Trophoblast cell (in vitro differentiated cells and primary cell): ENCODE results near the gene HNRNPUL1.
A peak's percentile ranks its signal among the peaks of the same experiment; 100 is the strongest.

Experiments
- DNase-seq, 2 donors: peaks; one replicate each; pipeline ENCODE4 v3.0.0-alpha.2; 2016
- H2AFZ ChIP-seq: 2 replicates; pipeline ENCODE4 v1.6.1; 2013; ENCODE audit warnings: low read length, moderate library complexity, mild to moderate bottlenecking; ENCODE audit not compliant: insufficient read depth, poor library complexity
- H2AK5ac ChIP-seq: 2 replicates; pipeline ENCODE4 v1.6.1; 2013; ENCODE audit warnings: mild to moderate bottlenecking, low read length
- H2BK120ac ChIP-seq: 2 replicates; pipeline ENCODE4 v1.6.1; 2013; ENCODE audit warnings: low read length, mild to moderate bottlenecking, moderate library complexity; ENCODE audit not compliant: insufficient read depth, poor library complexity
- H2BK12ac ChIP-seq: 2 replicates; pipeline ENCODE4 v1.6.1; 2013; ENCODE audit warnings: mild to moderate bottlenecking, low read length, moderate library complexity
- H2BK5ac ChIP-seq: 2 replicates; pipeline ENCODE4 v1.6.1; 2013; ENCODE audit warnings: low read length, low read depth, moderate library complexity, mild to moderate bottlenecking; ENCODE audit not compliant: poor library complexity
- H3K14ac ChIP-seq: 2 replicates; pipeline ENCODE4 v1.6.1; 2013; ENCODE audit warnings: mild to moderate bottlenecking, low read length
- H3K18ac ChIP-seq: 2 replicates; pipeline ENCODE4 v1.6.1; 2013; ENCODE audit warnings: mild to moderate bottlenecking, low read length
- H3K23ac ChIP-seq: 2 replicates; pipeline ENCODE4 v1.6.1; 2013; ENCODE audit warnings: low read length
- H3K27ac ChIP-seq: 2 replicates; pipeline ENCODE4 v1.5.1; 2013; ENCODE audit warnings: low read depth, mild to moderate bottlenecking, inconsistent platforms, low read length, moderate library complexity
- H3K27me3 ChIP-seq: 2 replicates; pipeline ENCODE4 v1.6.1; 2013; ENCODE audit warnings: inconsistent platforms, mild to moderate bottlenecking, low read length, moderate library complexity; ENCODE audit not compliant: insufficient read depth
- H3K36me3 ChIP-seq, 2 experiments: 1 replicate in 1 of 2; 2 replicates in 1 of 2; pipeline ENCODE4 v1.6.1; 2013; ENCODE audit warnings: low read length in 2 of 2, mild to moderate bottlenecking in 2 of 2, moderate library complexity in 1 of 2; ENCODE audit not compliant: insufficient read depth in 2 of 2, control insufficient read depth in 1 of 2
- H3K4ac ChIP-seq: 2 replicates; pipeline ENCODE4 v1.6.1; 2013; ENCODE audit warnings: low read depth, mild to moderate bottlenecking, low read length, moderate library complexity
- H3K4me1 ChIP-seq, 2 experiments: 1 replicate in 1 of 2; 2 replicates in 1 of 2; pipeline ENCODE4 v1.6.1; 2013; ENCODE audit warnings: low read length in 2 of 2, mild to moderate bottlenecking in 2 of 2, moderate library complexity in 1 of 2; ENCODE audit not compliant: insufficient read depth in 2 of 2, control insufficient read depth in 1 of 2
- H3K4me2 ChIP-seq: 2 replicates; pipeline ENCODE4 v1.6.1; 2013; ENCODE audit warnings: inconsistent platforms, mild to moderate bottlenecking, low read length, moderate library complexity
- H3K4me3 ChIP-seq: 2 replicates; pipeline ENCODE4 v1.5.1; 2013; ENCODE audit warnings: mild to moderate bottlenecking, low read depth, low read length, inconsistent platforms
- H3K79me1 ChIP-seq: one replicate; pipeline ENCODE4 v1.6.1; 2013; ENCODE audit warnings: low read length
- H3K79me2 ChIP-seq: 2 replicates; pipeline ENCODE4 v1.6.1; 2013; ENCODE audit warnings: low read length, mild to moderate bottlenecking; ENCODE audit not compliant: control insufficient read depth, insufficient read depth, poor library complexity
- H3K9ac ChIP-seq: 2 replicates; pipeline ENCODE4 v1.6.1; 2013; ENCODE audit warnings: mild to moderate bottlenecking, low read length
- H3K9me3 ChIP-seq: 2 replicates; pipeline ENCODE4 v1.6.1; 2013; ENCODE audit warnings: low read depth, mild to moderate bottlenecking, control low read depth, inconsistent platforms, low read length; ENCODE audit not compliant: insufficient read depth
- H4K12ac ChIP-seq: 2 replicates; pipeline ENCODE4 v1.6.1; 2013; ENCODE audit warnings: low read depth, mild to moderate bottlenecking, low read length, moderate library complexity
- H4K8ac ChIP-seq: 2 replicates; pipeline ENCODE4 v1.6.1; 2013; ENCODE audit warnings: low read depth, mild to moderate bottlenecking, low read length, moderate library complexity
- H4K91ac ChIP-seq: one replicate; pipeline ENCODE4 v1.6.1; 2013; ENCODE audit warnings: low read depth, mild to moderate bottlenecking, low read length, moderate library complexity
- WGBS: extraction: QIAGEN DNeasy Blood & Tissue Kit; methylation state at CpG from one replicate; pipeline ENCODE4 v1.1.7; 2013; ENCODE audit warnings: missing lambda C conversion rate; ENCODE audit not compliant: insufficient read length, insufficient coverage; ENCODE audit errors: extremely low coverage; 5-methylcytosine and 5-hydroxymethylcytosine counted together

Gene HNRNPUL1

DNA sequence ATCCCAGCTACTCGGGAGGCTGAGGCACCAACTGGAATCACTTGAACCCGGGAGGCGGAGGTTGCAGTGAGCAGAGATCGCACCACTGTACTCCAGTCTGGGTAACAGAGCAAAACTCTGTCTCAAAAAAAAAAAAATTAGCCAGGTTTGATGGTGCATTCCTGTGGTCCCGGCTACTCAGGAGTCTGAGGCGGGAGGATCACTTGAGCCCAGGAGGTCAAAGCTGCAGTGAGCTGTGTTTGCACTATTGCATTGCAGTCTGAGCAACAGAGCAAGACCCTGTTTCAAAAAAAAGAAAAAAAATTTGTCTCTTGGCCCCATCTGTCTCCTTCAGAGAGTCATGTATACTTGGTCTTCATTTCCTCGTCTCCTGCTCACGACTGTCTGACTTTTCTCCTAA is 47.4 kb downstream of the HNRNPUL1 start:
- no peak overlapping the region for H3K23ac ChIP-seq
- H2BK5ac ChIP-seq = no peak overlapping the region
- no peaks in the 10 kb centered on the region for H3K9me3 ChIP-seq
- H3K27me3 ChIP-seq = no peaks in the 10 kb centered on the region
- peak overlapping the region; percentile 14 for H3K4ac ChIP-seq
- H3K4me1 ChIP-seq = peaks cover 5 to 13% of the 10 kb centered on the region in 2 experiments
- H3K4me2 ChIP-seq = peak overlapping the region; percentile 78
- no peak for DNase-seq
- no peak overlapping the region for H2BK12ac ChIP-seq
- H3K9ac ChIP-seq = no peak overlapping the region
- no peak overlapping the region for H3K14ac ChIP-seq
- no peak overlapping the region for H3K27ac ChIP-seq
- H4K12ac ChIP-seq = no peak overlapping the region
- H3K18ac ChIP-seq = no peak overlapping the region
- H3K79me2 ChIP-seq = peaks cover 4% of the 10 kb centered on the region
- peaks cover 30 to 39% of the 10 kb centered on the region in 2 experiments for H3K36me3 ChIP-seq
- H2AK5ac ChIP-seq = no peak overlapping the region
- H4K91ac ChIP-seq = no peak overlapping the region
- no peak overlapping the region for H2BK120ac ChIP-seq
- no peak overlapping the region for H4K8ac ChIP-seq
- H3K4me3 ChIP-seq = no peak overlapping the region
- no CpG with 5 or more reads among the region's 8 CpGs for WGBS
- peaks cover 8% of the 10 kb centered on the region for H3K79me1 ChIP-seq
- H2AFZ ChIP-seq = no peak overlapping the region

DNA sequence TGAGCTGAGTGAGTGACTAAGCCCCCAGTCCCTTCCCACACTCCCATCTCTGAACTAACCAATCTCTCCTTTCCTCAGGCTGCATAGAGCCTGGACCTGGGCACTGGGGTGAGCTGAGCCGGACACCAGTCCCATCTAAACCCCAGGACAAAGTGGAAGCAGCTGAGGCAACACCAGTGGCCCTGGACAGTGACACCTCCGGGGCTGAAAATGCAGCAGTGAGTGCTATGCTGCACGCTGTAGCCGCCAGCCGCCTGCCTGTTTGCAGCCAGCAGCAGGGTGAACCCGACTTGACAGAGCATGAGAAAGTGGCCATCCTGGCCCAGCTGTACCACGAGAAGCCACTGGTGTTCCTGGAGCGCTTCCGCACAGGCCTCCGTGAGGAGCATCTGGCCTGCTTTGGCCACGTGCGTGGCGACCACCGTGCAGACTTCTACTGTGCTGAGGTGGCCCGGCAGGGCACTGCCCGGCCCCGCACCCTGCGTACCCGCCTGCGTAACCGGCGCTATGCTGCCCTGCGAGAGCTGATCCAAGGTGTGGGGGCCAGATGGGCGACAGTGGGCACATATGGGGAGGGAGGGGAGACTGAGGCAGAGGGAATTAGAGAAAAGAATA is 52.2 kb downstream of the HNRNPUL1 start:
- no peak overlapping the region for H4K12ac ChIP-seq
- no peak overlapping the region for H2AK5ac ChIP-seq
- peaks cover 13% of the 10 kb centered on the region for H3K79me1 ChIP-seq
- no peak overlapping the region for H4K91ac ChIP-seq
- H3K14ac ChIP-seq = no peak overlapping the region
- WGBS = no CpG with 5 or more reads among the region's 24 CpGs
- H3K36me3 ChIP-seq = peaks cover 55 to 68% of the 10 kb centered on the region in 2 experiments
- no peaks in the 10 kb centered on the region for H3K9me3 ChIP-seq
- peak overlapping the region; percentile 37 for H3K18ac ChIP-seq
- H3K27me3 ChIP-seq = no peaks in the 10 kb centered on the region
- no peak overlapping the region for H3K4me2 ChIP-seq
- no peak overlapping the region for H3K27ac ChIP-seq
- no peak overlapping the region for H2BK12ac ChIP-seq
- H3K4me3 ChIP-seq = no peak overlapping the region
- H3K9ac ChIP-seq = no peak overlapping the region
- DNase-seq = no peak
- H3K4ac ChIP-seq = no peak overlapping the region
- no peak overlapping the region for H2AFZ ChIP-seq
- H2BK5ac ChIP-seq = no peak overlapping the region
- no peak overlapping the region for H2BK120ac ChIP-seq
- H3K79me2 ChIP-seq = peaks cover 2% of the 10 kb centered on the region
- H3K4me1 ChIP-seq = peaks cover 18 to 23% of the 10 kb centered on the region in 2 experiments
- no peak overlapping the region for H3K23ac ChIP-seq
- no peak overlapping the region for H4K8ac ChIP-seq

DNA sequence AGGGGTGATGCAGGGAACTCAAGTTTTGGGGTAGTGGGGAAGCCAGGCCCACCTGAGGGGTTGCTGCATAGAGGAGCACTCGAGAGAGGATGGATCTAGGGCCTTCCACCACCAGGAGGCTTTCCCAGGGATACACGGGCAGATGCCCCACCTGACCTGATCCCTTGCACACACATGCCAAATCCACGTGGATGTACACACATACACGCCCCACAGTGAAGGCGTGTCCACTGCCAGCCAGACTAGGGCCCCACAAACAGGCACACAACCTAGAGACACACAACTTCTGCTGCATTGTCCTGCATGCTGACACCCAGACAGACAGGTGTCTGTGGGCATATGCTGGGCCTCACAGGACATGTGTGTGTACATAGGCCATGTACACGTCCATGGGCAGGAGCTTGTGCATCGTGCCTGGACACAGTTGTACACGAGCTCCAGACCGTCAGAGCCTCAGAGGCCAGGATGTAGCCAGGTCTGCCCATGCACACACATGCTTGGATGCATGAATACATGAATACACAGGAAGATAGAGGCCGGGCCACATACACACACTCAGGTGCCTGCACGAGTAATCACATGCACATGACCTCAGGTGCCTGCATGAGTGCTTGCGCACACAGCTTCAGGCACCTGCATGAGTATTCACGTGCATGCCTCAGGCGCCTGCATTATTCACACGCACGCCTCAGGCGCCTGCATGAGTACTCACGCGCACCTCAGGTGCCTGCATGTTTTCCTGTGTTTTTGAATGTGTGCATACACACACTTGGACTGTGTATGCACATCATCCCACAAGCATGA is 54.7 kb downstream of the HNRNPUL1 start:
- Histone ChIP-seq H2AFZ (no peak overlapping the region), H3K4ac (no peak overlapping the region), H3K27me3 (no peaks in the 10 kb centered on the region), H3K18ac (no peak overlapping the region), H4K8ac (no peak overlapping the region), H3K9ac (no peak overlapping the region), H3K4me1 (peaks cover 41 to 47% of the 10 kb centered on the region in 2 experiments), H3K79me2 (peaks cover 8% of the 10 kb centered on the region), H3K36me3 (peaks cover 49 to 58% of the 10 kb centered on the region in 2 experiments), H4K12ac (no peak overlapping the region), H3K4me2 (no peak overlapping the region), H2BK5ac (no peak overlapping the region), H3K14ac (no peak overlapping the region), H3K9me3 (no peaks in the 10 kb centered on the region), H4K91ac (no peak overlapping the region), H2AK5ac (no peak overlapping the region), H3K27ac (no peak overlapping the region), H2BK120ac (no peak overlapping the region), H2BK12ac (no peak overlapping the region), H3K23ac (no peak overlapping the region), H3K79me1 (peaks cover 36% of the 10 kb centered on the region), H3K4me3 (no peak overlapping the region)
- no CpG with 5 or more reads among the region's 19 CpGs for WGBS
- DNase-seq = peak; percentile 96 to 100

DNA sequence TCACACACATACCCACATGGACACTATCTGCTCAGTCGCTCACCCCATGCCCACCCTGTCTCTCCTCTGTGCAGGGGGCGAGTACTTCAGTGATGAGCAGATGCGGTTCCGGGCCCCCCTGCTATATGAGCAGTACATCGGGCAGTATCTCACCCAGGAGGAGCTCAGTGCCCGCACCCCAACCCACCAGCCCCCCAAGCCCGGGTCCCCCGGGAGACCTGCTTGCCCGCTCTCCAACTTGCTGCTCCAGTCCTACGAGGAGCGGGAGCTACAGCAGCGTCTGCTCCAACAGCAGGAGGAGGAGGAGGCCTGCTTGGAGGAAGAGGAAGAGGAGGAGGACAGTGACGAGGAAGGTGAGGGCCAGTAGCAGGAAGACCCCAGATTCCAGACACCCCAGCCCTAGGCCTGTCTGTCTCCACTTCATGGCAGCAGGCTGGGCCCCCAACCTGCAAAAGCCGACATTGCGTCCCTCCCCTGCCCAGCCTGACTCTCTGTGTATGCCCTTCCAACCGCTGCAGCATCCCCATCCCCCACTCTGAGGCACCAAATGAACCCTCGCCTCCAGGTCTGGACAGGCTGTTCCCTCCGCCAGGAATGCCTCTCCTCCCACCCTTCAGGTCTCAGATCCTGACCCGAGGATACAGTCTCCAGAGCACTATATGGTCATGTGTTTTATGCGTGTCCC is 55.5 kb downstream of the HNRNPUL1 start:
- no CpG with 5 or more reads among the region's 20 CpGs for WGBS
- H3K14ac ChIP-seq = no peak overlapping the region
- H3K27ac ChIP-seq = peak overlapping the region; percentile 38
- H3K9ac ChIP-seq = no peak overlapping the region
- no peak overlapping the region for H2AFZ ChIP-seq
- peaks cover 12% of the 10 kb centered on the region for H3K79me2 ChIP-seq
- no peak overlapping the region for H4K8ac ChIP-seq
- H2BK120ac ChIP-seq = no peak overlapping the region
- H3K4me1 ChIP-seq = peaks cover 48 to 54% of the 10 kb centered on the region in 2 experiments
- H3K27me3 ChIP-seq = no peaks in the 10 kb centered on the region
- no peak overlapping the region for H2BK5ac ChIP-seq
- H3K4me2 ChIP-seq = no peak overlapping the region
- no peak overlapping the region for H2AK5ac ChIP-seq
- peaks cover 48 to 57% of the 10 kb centered on the region in 2 experiments for H3K36me3 ChIP-seq
- no peak overlapping the region for H3K4ac ChIP-seq
- no peak overlapping the region for H3K4me3 ChIP-seq
- peaks cover 43% of the 10 kb centered on the region for H3K79me1 ChIP-seq
- peak in 1 of 2 donors; percentile 44 for DNase-seq
- H3K23ac ChIP-seq = no peak overlapping the region
- H3K9me3 ChIP-seq = no peaks in the 10 kb centered on the region
- peak overlapping the region; percentile 29 for H2BK12ac ChIP-seq
- no peak overlapping the region for H3K18ac ChIP-seq
- H4K12ac ChIP-seq = no peak overlapping the region
- peak overlapping the region; percentile 99 for H4K91ac ChIP-seq
